Stimulated activated CD4-positive, alpha-beta T cell treated with anti-CD3 and anti-CD28 coated beads, Interleukin-12 subunit alpha, Interleukin-12 subunit beta, amount 100 ng/mL, for 48 hours (primary cell): ENCODE data around the gene DALRD3.
"Not testable (repeated sequence)": the region's sequence is repeated elsewhere in the genome, so short reads cannot be mapped to it uniquely, and the experiment has no call there.

Experiments
- DNase-seq, 3 donors: peaks; one replicate each; pipeline ENCODE4 v3.0.0-alpha.2; 2020; ENCODE audit warnings: low read depth in 2 of 3, low spot score in 1 of 3

The DALRD3 gene

DNA sequence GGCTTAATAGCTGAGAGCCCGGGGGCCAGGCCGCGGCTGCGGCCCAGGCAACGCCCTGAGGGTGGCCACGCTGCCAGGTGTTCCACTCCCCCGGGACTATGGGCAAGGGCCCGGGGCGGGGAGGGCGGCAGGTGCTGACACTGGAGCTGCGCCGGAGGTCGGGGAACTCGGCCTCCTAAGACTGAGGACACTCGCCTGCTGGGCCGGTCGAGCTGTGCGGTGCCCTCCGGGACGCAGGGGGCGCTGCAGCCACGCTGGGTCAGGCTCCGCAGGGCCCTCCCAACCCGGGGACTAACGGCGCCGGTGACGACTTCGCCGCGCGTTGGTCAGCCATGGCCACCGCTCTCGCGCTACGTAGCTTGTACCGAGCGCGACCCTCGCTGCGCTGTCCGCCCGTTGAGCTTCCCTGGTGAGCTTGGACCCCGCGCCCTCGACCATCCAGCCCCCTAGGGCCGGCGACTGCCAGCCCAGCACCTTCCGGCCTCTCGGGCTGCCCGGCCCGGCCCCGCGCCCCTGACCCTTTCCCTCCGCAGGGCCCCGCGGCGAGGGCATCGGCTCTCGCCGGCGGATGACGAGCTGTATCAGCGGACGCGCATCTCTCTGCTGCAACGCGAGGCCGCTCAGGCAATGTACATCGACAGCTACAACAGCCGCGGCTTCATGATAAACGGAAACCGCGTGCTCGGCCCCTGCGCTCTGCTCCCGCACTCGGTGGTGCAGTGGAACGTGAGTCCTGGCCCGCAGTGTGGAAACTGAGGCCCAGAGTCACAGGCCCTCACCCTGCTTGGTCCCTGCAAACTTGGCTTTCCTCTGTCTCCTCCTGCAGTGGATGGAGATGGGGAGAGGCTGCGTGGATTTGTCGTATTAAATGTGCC, 3.7 kb upstream of the DALRD3 start, which contains the start of gene NDUFAF3:
Gene NDUFAF3, plus strand, starts transcription at position 309 of the 875 bp plus-strand sequence. Its CDS starts 24 bp downstream, at position 333.
- DNase-seq, result peak; percentile 87 to 92 (median 91)

DNA sequence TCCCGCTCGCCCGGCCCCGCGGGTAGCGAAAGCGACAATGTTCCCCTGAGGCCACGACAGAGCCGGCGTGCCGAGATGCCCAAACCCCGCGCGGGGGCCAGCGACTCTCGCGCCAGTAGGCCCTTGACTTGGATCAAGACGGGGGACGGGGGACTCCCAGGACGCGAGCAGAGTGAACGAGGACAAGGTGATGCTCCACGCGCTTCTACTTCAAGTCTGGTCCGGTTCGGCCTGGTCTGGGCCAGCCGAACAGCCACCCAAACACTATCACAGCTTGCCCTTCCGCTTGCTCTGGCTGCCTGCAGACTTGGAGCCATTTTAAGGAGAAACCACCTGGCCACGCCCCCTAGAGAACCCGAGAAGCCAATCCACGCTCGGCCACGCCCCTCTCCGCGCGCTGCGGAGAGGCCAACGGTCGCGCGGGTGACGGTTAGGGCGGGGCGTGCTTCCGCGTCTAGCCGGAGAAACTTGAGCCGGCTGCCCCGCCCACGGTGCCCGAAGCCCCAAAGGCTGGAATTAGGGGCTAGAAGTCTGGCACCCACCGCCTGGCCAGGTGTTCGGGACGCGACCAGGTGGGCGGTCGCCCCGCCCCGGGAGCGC, 2.9 kb upstream of the DALRD3 start:
- DNase-seq, result peak; percentile 96 to 99 (median 98)

DNA sequence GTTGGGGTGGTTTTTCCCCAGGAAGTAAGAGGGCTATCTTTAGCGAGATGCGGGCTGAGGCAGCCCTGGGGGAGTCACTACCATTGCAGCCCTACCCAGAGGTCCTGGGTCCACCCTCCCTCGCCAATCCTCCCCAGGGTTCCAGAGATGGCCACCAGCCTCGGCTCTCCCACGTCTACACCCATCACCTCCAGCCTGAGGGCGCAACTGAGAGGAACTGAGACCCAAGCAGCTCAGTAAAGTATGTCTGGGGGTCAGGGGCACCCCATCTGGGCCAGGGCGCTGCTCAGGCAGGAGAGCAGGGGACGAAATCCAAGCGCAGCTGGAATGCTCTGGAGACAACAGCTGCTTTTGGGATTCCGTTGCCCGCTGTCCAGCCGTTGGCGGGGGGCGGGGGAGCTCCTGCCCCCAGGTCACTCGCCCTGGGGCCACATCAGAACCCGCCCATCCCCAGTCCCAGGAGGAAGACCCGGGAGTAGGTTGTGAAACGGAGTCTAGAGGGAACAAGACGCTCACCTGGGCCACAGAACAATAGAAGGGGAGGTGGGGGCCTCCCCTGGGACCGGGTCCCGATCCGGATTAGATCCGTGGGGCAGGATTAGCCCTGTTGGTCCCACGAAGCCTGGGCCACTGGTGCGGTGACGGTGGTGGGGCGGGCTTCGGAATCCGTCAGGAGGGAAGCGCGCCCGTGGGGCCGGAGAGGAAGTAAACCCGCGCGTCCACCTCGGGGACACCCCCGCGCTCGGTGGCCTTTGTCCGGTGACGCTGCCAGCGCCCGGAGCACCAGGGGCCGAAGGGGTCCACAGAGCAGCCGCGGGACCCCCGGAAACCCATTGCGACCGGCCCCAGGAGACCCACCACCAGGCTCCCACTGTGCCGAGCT, 2.2 kb upstream of the DALRD3 start:
- no peak for DNase-seq

GRCh38 chr3:49019941-49020329, 1.6 kb upstream of the DALRD3 start:
- DNase-seq, result no peak

DNA sequence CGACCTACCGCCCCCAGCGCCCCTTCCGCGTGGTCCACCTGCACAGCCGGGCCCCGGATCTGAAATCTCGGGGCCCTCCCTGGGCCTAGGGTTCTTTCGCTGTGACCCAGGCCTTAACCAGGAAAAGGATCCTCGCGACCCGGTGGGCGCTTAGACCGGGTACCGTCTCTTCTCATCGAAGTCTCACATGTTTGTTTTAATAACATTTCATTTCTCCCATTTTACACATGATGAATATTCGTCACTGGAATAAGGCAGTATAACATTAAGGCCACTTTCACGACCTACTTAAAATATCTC, 277 bp upstream of the DALRD3 start:
- no peak for DNase-seq

- no peak for DNase-seq
Measured at GRCh38 chr3:49017229-49017970, 980 bp downstream of the DALRD3 start.

DNA sequence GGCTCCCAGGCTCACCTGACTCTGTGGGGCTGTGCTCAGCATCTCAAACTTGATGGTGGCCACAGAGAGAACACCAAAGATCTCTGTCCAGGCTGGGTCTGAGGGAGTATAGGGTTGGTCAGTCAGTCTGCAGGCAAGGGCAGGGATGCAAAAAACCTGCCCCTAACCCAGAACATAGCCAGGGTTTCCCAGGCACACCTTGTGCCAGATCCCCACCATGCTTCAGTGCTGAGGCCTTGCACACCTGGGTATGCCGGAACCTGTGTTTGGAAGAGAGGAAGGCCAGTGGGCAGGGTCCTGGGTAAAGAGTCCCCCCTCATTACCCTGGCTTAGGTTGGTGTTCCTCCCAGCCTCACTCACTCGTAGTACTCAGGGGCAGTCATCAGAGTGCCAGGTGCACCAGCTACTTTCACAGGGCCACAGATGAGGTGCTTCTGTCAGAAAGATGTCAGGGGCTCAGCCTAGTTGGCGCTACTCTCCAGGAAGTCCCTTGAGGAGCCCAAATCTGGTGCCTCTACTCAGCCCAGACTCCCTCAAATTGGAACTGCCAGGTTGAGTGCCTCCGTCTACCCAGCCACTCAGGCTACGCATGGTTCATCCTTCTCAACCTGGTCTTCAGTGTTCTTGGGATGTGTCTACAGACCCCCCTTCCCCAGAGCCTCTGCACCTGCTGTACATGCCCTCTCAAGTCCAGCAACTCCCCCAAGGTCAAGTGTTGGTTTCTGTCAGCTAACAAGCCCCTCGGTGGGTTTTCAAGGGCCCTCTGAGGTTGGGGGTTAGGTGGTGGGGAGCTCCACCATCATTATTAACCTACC, 1.8 kb downstream of the DALRD3 start:
- DNase-seq, result no peak

- no peak for DNase-seq
Measured at GRCh38 chr3:49015765-49016164, 2.6 kb downstream of the DALRD3 start.

DNA sequence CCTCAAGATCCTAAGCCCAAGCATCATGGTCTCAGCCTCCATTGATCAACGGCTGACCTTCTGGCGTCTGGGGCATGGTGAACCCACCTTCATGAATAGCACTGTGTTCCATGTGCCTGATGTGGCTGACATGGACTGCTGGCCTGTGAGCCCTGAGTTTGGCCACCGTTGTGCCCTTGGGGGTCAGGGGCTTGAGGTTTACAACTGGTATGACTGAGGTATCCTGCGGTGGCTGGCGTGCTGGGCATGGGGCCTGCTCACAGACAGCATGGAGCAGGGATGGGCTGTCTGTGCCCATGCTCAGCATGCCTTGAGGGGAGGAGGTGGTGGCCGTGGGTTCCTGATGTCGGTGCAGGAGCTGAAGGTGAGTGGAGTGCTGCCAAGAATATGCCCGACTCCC, 3.3 kb downstream of the DALRD3 start:
- DNase-seq, result no peak

DNA sequence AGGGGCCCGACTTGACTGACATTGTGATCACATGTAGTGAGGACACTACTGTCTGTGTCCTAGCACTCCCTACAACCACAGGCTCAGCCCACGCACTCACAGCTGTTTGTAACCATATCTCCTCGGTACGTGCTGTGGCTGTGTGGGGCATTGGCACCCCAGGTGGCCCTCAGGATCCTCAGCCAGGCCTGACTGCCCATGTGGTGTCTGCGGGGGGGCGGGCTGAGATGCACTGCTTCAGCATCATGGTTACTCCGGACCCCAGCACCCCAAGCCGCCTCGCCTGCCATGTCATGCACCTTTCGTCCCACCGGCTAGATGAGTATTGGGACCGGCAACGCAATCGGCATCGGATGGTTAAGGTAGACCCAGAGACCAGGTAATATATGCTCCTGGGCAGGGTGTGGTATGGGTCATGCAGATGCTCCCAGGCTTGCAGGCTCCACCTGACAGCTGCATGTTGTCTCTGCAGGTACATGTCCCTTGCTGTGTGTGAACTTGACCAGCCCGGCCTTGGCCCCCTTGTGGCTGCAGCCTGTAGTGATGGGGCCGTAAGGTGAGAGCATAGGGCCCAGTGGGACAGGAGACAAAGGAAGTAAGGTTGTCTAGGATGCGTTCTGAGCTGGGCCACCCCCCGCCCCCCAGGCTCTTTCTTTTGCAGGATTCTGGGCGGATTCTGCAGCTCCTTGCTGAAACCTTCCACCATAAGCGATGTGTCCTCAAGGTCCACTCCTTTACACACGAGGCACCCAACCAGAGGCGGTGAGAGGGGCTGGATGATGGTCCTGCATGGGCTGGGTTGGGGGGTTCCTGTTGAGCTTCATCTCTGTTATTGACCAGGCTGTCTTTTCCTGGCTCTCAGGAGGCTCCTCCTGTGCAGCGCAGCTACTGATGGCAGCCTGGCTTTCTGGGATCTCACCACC, 4.4 kb downstream of the DALRD3 start:
- no peak for DNase-seq

- DNase-seq, result no peak
Measured at GRCh38 chr3:49013113-49013737, 5.2 kb downstream of the DALRD3 start.

- DNase-seq, result no peak
Measured at GRCh38 chr3:49012441-49013017, 5.9 kb downstream of the DALRD3 start.

DNA sequence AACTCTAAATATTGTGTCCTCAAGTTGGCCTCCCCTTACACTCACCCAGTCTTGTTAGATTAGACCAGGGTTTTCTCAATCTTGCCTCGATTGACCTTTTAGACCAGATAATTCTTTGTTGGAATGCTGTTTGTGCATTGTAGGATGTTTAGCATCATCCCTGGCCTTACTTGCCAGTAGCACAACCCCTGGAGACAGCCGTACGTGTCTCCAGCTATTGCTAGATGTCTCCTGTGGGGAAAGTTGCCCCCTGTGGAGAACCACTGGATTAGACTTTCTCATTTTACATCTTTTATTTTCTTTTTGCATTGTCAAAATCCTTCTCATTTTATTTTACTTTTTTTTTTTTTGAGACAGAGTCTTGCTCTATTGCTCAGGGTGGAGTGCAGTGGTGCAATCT, 9.0 kb downstream of the DALRD3 start:
- no peak for DNase-seq

- DNase-seq, result not testable (repeated sequence)
Measured at GRCh38 chr3:49008627-49009026, 9.8 kb downstream of the DALRD3 start.

DNA sequence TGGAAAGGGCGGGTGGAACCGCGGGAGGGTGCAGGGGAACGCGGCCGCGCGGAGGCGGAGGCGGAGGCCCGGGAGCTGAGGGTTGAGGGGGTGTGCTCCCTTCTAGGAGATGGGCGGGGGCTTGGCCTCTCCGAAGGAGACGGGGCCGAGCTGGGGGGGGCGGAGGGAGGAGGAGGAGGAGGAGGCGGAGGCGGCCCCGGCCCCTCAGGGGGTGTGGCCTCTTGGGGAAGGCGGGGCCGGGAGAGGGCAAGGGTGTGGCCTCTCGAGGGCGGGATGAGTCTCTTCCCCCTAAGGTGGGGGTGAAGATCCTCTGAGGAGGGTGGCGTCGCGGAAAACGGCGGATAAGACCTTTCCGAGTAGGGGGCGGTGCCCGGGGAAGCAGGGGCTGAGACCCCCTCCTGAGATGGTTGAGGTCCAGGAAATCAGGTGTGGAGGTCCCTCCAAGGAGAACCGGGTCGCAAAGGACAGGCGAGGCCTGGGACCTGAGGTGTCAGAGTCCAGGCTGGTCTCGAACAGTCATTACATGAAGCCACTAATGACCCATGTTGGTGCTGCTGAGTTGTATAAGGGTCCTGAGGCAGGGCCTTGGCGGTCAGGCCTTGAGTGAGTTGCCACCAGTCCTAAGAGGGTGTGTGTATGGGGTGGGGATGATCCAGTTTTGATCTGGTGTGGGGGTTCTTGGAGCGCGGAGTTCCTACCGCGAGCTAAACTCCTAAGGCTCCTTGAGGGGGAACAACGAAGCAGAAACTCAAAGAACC, 10.4 kb downstream of the DALRD3 start:
- DNase-seq, result peak; percentile 77 to 84 (median 80)

GRCh38 chr3:49007068-49007770, 11.2 kb downstream of the DALRD3 start, which contains the start of gene WDR6:
WDR6 (plus strand) TSS chr3:49007391; CDS start chr3:49007432, 41 bp downstream.
- peak; percentile 96 to 98 (median 97) for DNase-seq
